ENCODE results near the gene PLAGL1.

PLAGL1 gene

DNA sequence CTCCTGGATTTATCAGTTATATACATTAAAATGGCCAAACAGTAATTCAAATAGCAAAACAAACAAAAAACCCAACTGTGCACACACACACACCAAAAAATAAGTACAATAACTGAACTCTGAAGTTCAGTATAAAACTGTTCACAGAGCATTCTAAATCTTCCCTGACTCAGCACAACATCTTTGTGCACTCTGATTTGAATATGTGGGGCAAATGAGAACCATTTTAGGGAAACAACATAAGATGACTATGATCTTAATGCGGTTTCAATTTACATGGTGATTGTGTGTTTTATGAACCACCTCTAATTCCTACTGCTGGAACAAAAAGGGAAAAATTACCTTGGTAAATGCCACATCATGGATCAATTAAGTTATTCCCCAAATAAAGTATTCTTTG is 41.7 kb downstream of the PLAGL1 start:
- no peak for DNase-seq (ENCODE audit: low read depth in 4 of 4, low spot score in 1 of 4)

- no peak for DNase-seq (ENCODE audit: low read depth in 4 of 4, low spot score in 1 of 4)
Measured at GRCh38 chr6:143965503-143966171, 42.4 kb downstream of the PLAGL1 start.

DNA sequence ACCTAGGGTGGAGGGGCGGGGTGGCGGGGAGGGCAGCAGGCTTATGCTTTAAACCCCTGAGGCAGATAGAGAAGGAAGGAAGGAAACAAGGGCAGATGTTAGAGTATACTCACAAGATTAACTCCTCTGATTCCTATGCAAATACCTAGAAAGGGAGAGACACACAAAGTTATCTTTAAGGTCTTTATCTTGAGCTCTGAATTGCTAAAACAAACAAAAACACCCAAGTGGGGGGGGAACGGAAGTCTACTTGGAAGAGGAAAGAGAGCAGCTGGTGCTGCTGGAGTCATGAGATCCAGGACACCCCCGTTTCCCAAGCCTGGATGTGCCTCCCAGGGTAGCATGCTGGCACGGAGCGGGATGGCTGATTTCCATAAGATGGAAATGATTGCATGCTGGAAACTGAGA is 43.4 kb downstream of the PLAGL1 start:
- DNase-seq (ENCODE audit: low read depth in 4 of 4, low spot score in 1 of 4), result no peak

- no peak for DNase-seq (ENCODE audit: low read depth in 4 of 4, low spot score in 1 of 4)
Measured at GRCh38 chr6:143963158-143963919, 44.7 kb downstream of the PLAGL1 start.

GRCh38 chr6:143961886-143962878 is 45.9 kb downstream of the PLAGL1 start:
- no peak for DNase-seq (ENCODE audit: low read depth in 4 of 4, low spot score in 1 of 4)

GRCh38 chr6:143961066-143961465 is 47.0 kb downstream of the PLAGL1 start:
- no peak for DNase-seq (ENCODE audit: low read depth in 4 of 4, low spot score in 1 of 4)

GRCh38 chr6:143959927-143960326 is 48.1 kb downstream of the PLAGL1 start:
- DNase-seq (ENCODE audit: low read depth in 4 of 4, low spot score in 1 of 4), result no peak

DNA sequence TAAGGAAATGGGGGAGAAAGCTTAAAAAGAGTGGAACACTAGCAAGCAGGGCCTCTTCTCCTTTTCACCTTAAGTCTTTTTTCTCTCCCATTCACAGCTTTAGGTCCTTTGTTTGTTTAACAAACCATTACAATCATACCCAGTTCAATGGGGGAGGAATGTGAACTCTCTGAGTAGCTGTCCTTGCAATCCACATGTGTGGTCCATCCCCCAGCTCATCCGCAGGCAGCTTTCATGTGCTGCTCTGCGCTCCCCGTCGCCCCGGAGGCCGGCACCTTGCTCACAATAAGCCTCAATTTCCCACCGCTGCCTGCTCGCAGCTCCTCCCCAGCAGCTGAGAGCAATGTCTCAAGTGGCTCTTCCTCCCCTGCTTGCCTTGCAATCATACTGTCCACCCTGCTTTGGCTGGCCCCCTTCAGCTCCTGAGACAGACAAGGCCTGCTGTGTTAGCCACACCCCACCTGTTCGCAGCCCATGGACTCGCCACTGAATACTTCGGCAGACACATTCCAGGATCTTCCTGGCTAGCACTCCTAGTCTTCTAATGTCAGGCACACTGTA is 49.1 kb downstream of the PLAGL1 start:
- DNase-seq (ENCODE audit: low read depth in 4 of 4, low spot score in 1 of 4), result no peak

GRCh38 chr6:143957679-143958274 is 50.3 kb downstream of the PLAGL1 start:
- no peak for DNase-seq (ENCODE audit: low read depth in 4 of 4, low spot score in 1 of 4)

GRCh38 chr6:143955971-143956370 is 52.1 kb downstream of the PLAGL1 start:
- no peak for DNase-seq (ENCODE audit: low read depth in 4 of 4, low spot score in 1 of 4)

DNA sequence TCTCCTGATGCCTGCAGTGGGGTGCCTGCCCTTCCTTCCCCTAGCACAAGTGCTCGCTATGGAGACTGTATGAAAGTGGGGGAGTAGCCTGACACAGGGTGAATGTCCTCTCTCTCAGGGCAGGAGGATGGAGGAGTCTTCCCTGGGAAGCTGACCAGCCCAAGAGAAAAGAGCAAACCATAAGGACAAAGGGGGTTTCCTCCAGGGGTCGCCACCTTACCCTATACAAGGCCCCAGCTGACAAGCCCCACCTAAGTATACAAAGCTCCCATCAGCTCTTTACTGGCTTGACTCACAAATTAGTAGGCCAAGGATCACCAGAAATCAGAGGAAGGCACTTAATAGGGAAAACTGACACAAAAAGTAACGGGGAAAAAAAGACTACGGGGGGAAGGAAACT is 54.1 kb downstream of the PLAGL1 start:
- DNase-seq (ENCODE audit: low read depth in 4 of 4, low spot score in 1 of 4), result no peak

GRCh38 chr6:143952947-143953701 is 54.9 kb downstream of the PLAGL1 start:
- no peak for DNase-seq (ENCODE audit: low read depth in 4 of 4, low spot score in 1 of 4)

- no peak for DNase-seq (ENCODE audit: low read depth in 4 of 4, low spot score in 1 of 4)
Measured at GRCh38 chr6:143952060-143952778, 55.8 kb downstream of the PLAGL1 start.

- no peak for DNase-seq (ENCODE audit: low read depth in 4 of 4, low spot score in 1 of 4)
Measured at GRCh38 chr6:143950875-143951274, 57.2 kb downstream of the PLAGL1 start.

DNA sequence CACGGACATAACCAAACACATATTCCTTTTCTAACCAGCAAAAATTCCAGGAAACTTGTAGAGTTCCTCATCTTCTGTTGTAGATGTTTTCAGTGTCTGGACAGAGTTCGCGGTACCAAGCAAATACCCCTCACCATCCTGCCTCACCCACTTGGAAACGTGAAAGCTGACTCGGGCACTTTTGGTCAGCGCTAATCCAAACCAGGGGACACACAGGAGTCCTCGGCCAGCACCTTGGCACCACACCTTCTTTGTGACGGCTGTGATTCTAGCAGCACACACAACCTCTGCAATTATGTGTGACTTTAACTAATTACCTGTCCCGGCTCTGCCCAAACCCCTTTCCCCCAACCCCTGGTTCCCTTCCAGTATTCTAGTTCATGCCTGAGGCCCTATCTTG is 58.1 kb downstream of the PLAGL1 start:
- no peak for DNase-seq (ENCODE audit: low read depth in 4 of 4, low spot score in 1 of 4)

DNA sequence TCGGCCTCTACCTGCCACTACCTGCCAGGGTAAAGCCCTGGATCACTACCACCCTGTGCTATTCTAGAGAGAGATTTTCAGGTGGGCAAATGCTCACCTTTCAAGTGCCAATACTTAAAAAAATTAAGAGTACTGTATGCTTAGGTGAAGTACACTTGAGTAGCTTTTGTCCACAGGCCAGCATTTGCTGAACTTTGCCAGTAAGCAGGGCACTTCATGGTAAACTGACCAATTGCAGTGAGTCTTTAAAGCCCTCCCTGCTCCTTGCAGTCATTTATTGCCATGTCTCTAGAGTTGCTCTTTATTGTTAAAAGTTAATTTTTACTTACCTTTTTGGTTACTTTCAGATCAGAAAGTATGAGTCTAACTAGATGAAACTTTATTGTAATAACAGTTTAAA is 58.5 kb downstream of the PLAGL1 start:
- DNase-seq (ENCODE audit: low read depth in 4 of 4, low spot score in 1 of 4), result no peak

DNA sequence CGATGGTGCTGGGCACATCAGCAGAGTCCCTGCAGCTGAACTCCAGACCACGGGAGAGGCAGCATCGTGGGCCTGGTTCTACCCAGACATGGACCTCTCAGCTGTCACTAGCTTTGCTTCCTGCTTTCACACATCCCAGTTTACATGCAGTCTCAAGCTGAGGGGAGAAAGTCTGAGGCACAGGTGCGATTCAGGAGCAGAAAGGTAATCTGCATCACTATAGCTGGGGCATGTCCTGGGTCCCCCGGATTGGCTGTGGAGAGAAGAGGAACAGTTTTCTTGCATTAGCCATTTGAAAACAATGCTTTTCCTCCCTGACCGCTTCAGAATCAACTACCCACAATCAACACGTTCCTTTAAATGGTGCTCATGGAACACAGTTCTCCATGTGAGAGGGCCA is 59.9 kb downstream of the PLAGL1 start:
- DNase-seq (ENCODE audit: low read depth in 4 of 4, low spot score in 1 of 4), result no peak

GRCh38 chr6:143941852-143942627 is 66.0 kb downstream of the PLAGL1 start:
- peak; percentile 30 to 55 (median 32) for DNase-seq (ENCODE audit: low read depth in 4 of 4, low spot score in 1 of 4)
